ENCODE data around the gene LARP4B.

DNA sequence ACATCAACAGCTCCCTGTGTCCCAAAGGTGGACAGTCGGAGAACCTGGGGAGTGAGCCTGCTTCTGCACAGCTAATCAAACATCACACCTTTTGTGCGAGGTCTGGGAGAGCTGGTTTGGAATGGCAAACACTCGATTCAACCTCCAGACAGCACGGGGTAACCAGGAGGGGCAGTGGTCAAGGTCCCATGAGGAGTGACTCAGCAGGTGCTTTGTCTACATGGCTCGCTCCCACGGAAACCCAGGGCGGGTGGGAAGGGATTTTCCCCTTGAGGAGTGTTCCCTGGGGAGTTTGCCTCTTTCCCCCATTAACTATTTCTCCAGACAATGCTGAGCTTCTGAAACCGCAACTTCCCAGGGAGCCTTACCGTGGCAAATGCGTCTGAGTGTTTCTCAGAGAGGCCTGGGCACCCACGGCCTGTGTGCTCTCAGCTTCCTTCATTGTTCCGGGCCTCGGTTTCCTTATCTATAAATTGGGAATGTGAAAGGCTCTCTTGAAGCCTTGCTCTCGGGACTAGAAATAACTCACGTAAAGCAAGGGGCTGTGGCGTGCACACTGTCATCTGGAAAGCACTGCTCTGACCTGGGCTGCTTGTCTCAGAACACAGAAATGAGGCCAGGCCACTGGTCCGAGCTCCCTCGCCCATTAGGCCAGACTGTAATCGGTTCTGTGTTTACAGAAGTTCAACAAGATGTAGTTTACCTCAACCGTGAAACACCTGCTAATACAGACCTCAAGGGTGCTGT is 42.7 kb upstream of the LARP4B start:
- TF ChIP-seq EZH2phosphoT487 (IDR thresholded peaks at IDR 0.05; ENCODE audit: unreplicated experiment), result no peak
- no peak for TF ChIP-seq EZH2 (IDR thresholded peaks at IDR 0.05; ENCODE audit: low read depth, unreplicated experiment)
- TF ChIP-seq, protein P1, sequence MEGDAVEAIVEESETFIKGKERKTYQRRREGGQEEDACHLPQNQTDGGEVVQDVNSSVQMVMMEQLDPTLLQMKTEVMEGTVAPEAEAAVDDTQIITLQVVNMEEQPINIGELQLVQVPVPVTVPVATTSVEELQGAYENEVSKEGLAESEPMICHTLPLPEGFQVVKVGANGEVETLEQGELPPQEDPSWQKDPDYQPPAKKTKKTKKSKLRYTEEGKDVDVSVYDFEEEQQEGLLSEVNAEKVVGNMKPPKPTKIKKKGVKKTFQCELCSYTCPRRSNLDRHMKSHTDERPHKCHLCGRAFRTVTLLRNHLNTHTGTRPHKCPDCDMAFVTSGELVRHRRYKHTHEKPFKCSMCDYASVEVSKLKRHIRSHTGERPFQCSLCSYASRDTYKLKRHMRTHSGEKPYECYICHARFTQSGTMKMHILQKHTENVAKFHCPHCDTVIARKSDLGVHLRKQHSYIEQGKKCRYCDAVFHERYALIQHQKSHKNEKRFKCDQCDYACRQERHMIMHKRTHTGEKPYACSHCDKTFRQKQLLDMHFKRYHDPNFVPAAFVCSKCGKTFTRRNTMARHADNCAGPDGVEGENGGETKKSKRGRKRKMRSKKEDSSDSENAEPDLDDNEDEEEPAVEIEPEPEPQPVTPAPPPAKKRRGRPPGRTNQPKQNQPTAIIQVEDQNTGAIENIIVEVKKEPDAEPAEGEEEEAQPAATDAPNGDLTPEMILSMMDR (conservative IDR thresholded peaks at IDR 0.05; ENCODE audit: low read depth in 2 of 2), result no peak
- TF ChIP-seq, protein P2, sequence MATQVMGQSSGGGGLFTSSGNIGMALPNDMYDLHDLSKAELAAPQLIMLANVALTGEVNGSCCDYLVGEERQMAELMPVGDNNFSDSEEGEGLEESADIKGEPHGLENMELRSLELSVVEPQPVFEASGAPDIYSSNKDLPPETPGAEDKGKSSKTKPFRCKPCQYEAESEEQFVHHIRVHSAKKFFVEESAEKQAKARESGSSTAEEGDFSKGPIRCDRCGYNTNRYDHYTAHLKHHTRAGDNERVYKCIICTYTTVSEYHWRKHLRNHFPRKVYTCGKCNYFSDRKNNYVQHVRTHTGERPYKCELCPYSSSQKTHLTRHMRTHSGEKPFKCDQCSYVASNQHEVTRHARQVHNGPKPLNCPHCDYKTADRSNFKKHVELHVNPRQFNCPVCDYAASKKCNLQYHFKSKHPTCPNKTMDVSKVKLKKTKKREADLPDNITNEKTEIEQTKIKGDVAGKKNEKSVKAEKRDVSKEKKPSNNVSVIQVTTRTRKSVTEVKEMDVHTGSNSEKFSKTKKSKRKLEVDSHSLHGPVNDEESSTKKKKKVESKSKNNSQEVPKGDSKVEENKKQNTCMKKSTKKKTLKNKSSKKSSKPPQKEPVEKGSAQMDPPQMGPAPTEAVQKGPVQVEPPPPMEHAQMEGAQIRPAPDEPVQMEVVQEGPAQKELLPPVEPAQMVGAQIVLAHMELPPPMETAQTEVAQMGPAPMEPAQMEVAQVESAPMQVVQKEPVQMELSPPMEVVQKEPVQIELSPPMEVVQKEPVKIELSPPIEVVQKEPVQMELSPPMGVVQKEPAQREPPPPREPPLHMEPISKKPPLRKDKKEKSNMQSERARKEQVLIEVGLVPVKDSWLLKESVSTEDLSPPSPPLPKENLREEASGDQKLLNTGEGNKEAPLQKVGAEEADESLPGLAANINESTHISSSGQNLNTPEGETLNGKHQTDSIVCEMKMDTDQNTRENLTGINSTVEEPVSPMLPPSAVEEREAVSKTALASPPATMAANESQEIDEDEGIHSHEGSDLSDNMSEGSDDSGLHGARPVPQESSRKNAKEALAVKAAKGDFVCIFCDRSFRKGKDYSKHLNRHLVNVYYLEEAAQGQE (IDR thresholded peaks at IDR 0.05; ENCODE audit: unreplicated experiment), result no peak
- TF ChIP-seq POLR2AphosphoS5 (IDR thresholded peaks at IDR 0.05; ENCODE audit: low read depth), result no peak
- TF ChIP-seq CREB1 (CRISPR knock-in tag; IDR thresholded peaks at IDR 0.05; ENCODE audit: low read depth), result no peak
